Coronary artery (tissue), 2 donors: Measurements from ENCODE around the gene NFKB1.

Experiments used
- DNase-seq: peaks from one replicate; pipeline ENCODE4 v3.0.0-alpha.2; 2017; ENCODE audit warnings: low spot score
- H3K27ac ChIP-seq, 2 donors: fragments of 200-600 bp; sonication (generic); one replicate each; pipeline ENCODE4 v1.5.1; 2016 to 2019
- H3K4me3 ChIP-seq: fragments of 200-600 bp; sonication (generic); 2 replicates; pipeline ENCODE4 v1.5.1; 2016; ENCODE audit warnings: mild to moderate bottlenecking, moderate library complexity
- CTCF ChIP-seq: fragments of 200-600 bp; sonication (generic); IDR thresholded peaks from one replicate; pipeline ENCODE4 v1.5.1; 2019; ENCODE audit warnings: antibody characterized with exemption

NFKB1 gene

GRCh38 chr4:102506523-102506922, 5.4 kb downstream of the NFKB1 start:
- DNase-seq = no peak
- no peak overlapping the region for H3K4me3 ChIP-seq
- no peak for TF ChIP-seq CTCF
- H3K27ac ChIP-seq = no peak overlapping the region

GRCh38 chr4:102511830-102512605, 10.9 kb downstream of the NFKB1 start:
- no peak for TF ChIP-seq CTCF
- no peak overlapping the region for H3K27ac ChIP-seq
- no peak overlapping the region for H3K4me3 ChIP-seq
- no peak for DNase-seq

- no peak for TF ChIP-seq CTCF
- no peak for DNase-seq
- Histone ChIP-seq H3K27ac (no peak overlapping the region), H3K4me3 (no peak overlapping the region)
Observed at GRCh38 chr4:102514298-102514964, 13.3 kb downstream of the NFKB1 start.

DNA sequence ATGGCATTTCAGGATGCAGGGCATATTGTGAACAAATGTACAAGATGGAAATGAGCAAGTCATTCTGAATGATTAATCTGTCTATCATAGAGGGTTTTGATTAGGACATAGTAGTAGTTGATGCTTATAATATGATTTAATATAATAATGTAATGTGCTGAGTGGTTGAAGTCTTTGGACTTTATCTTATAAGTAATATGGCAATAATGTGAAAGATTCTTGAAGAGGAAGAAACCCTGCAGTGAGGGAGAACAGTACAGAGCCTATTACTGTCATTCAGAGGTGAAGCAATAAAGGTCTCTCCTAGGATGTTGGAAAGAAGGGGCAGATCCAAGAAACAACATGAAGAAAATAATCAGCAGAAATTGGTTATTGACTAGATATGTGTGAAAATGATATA, 16.6 kb downstream of the NFKB1 start:
- Histone ChIP-seq H3K27ac (no peak overlapping the region), H3K4me3 (no peak overlapping the region)
- no peak for DNase-seq
- no peak for TF ChIP-seq CTCF

DNA sequence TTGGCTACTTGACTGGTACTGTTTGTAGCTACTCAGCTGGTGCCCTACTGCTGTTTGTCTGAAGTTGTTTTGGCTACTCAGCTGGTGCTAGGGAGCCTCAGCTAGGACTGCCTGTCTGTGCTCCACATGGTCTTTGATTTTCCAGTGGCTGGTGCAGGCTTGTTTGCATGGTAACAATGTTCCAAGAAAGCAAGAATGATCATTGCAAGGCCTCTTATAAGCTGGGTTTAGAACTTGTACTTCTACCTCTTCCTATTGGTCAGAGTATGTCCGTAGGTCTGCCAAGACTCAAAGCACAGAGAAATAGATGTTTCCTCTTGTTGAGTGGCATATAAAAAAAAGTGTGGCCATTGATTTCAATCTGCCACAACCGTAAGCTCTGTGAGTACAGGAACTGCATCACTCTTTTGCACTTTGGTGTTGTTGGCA, 17.6 kb downstream of the NFKB1 start:
- Histone ChIP-seq H3K4me3 (no peak overlapping the region), H3K27ac (no peak overlapping the region)
- no peak for TF ChIP-seq CTCF
- no peak for DNase-seq

- no peak overlapping the region for H3K27ac ChIP-seq
- no peak for TF ChIP-seq CTCF
- H3K4me3 ChIP-seq = no peak overlapping the region
- DNase-seq = no peak
Observed at GRCh38 chr4:102519925-102520324, 18.8 kb downstream of the NFKB1 start.

DNA sequence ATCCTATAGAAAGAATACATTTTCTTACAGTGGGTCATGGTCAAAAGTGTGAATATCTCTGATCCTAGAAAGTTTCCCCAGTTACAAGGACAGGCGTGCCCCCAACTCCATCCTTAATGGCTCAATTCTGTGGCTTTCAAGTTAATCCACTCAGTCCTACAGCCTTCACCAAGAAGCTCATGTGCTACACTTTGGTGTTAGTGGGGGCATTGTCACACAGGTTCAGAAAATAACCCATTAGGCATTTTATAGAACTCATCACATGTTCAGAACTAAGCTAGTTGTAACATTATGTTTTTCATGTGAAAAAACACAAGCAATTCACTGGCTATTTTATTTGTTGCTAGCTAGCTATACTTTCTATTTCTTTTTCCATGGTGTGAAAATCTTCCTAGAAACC, 20.4 kb downstream of the NFKB1 start:
- Histone ChIP-seq H3K4me3 (no peak overlapping the region), H3K27ac (no peak overlapping the region)
- TF ChIP-seq CTCF = no peak
- DNase-seq = no peak
